HG03103 (cell line): ENCODE data around the gene PTTG1IP.
"Not testable (repeated sequence)": the region's sequence is repeated elsewhere in the genome, so short reads cannot be mapped to it uniquely, and the experiment has no call there.

ENCODE experiments used
- ATAC-seq: cut with Tn5 transposase; IDR thresholded peaks from one replicate; pipeline ENCODE4 v1.9.1; 2021; ENCODE audit warnings: low read depth; ENCODE audit not compliant: unreplicated experiment

PTTG1IP gene

GRCh38 chr21:44873356-44874239 is at the start of gene PTTG1IP:
Gene PTTG1IP (minus strand): TSS chr21:44873690. CDS start chr21:44873616, 74 bp downstream.
- peak; percentile 62 for ATAC-seq

- ATAC-seq: no peak
Observed at GRCh38 chr21:44921928-44922327, 48.4 kb upstream of the PTTG1IP start.

GRCh38 chr21:44920694-44921604 is 47.5 kb upstream of the PTTG1IP start, which contains the start of gene ITGB2:
Gene ITGB2 (minus strand): TSS chr21:44920899. CDS start chr21:44910782, 10,117 bp downstream.
- peak; percentile 64 for ATAC-seq

GRCh38 chr21:44919913-44920693 is 46.6 kb upstream of the PTTG1IP start:
- peak; percentile 13 for ATAC-seq

- ATAC-seq: no peak
Observed at GRCh38 chr21:44919111-44919912, 45.8 kb upstream of the PTTG1IP start.

GRCh38 chr21:44918581-44919033 is 45.1 kb upstream of the PTTG1IP start:
- ATAC-seq: no peak

GRCh38 chr21:44918107-44918470 is 44.6 kb upstream of the PTTG1IP start:
- ATAC-seq: no peak

- no peak for ATAC-seq
Observed at GRCh38 chr21:44917446-44918106, 44.1 kb upstream of the PTTG1IP start.

GRCh38 chr21:44916965-44917364 is 43.5 kb upstream of the PTTG1IP start:
- ATAC-seq: no peak

- peak; percentile 59 for ATAC-seq
Observed at GRCh38 chr21:44914176-44914874, 40.8 kb upstream of the PTTG1IP start.

GRCh38 chr21:44913425-44914175 is 40.1 kb upstream of the PTTG1IP start:
- ATAC-seq: no peak

- ATAC-seq: not testable (repeated sequence)
Observed at GRCh38 chr21:44912506-44913412, 39.3 kb upstream of the PTTG1IP start.

GRCh38 chr21:44912158-44912473 is 38.6 kb upstream of the PTTG1IP start:
- no peak for ATAC-seq

- no peak for ATAC-seq
Observed at GRCh38 chr21:44911384-44912157, 38.1 kb upstream of the PTTG1IP start.

GRCh38 chr21:44911068-44911383 is 37.5 kb upstream of the PTTG1IP start:
- ATAC-seq: no peak
